ENCODE data around the gene SLC4A8.

DNA sequence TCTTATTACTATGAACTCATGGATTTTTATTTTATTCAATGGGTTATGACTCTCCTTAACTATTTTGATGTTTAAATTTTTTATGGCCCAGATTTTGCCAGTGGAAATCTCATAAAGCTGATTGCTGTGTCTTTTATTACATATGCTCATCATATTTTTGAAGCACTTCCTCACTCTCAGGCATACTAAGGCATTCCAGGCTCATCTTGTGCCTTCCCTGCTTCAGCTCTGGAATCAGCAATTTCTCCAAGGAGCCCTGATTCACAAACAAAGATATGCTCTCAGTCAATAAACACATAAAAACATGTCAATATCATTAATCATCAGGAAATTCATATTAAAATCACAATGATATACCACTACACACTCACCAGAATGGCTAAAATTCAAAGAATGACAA lies 121.5 kb downstream of the SLC4A8 start:
- TF ChIP-seq CTCF (IDR thresholded peaks at IDR 0.05): no peak
- TF ChIP-seq ZFX (IDR thresholded peaks at IDR 0.05; ENCODE audit: borderline replicate concordance): no peak

Data from 22Rv1 (cell line).